ENCODE results near the gene FAM219A. TPM values are rescaled to one million over a fixed set of nuclear protein-coding genes. Genes with fewer than 3 reads are reported as not detected.

The FAM219A gene
- total RNA-seq, 1 experiment from 2014 or later = 14.7 TPM

DNA sequence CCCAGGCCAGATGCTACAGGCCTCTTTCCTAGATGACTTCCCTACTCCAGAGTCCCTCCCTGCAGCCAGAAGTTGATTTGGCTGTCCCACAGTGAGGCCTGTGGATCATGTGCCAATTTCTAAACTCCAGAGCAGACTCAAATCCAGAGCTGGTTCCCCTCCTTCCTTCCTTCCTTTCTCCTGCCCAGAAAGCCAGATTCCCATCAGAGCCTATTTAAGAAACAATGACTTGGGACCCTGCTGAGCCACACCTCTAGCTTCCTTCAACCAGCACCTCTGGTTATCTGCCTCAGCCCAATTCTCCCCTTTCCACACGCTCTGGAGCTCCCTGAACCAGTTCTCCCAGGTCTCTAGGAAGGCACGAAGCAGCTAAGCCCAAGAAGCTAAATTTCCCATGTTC, 7.2 kb downstream of the FAM219A start:
- Mint-ChIP-seq H3K27ac (ENCODE audit: unreplicated experiment) (no peak overlapping the region), H3K27me3 (ENCODE audit: insufficient read depth, unreplicated experiment) (no peaks in the 10 kb centered on the region), H3K36me3 (ENCODE audit: insufficient read depth, unreplicated experiment) (no peaks in the 10 kb centered on the region), H3K4me3 (ENCODE audit: unreplicated experiment) (no peak overlapping the region), H3K9me3 (ENCODE audit: unreplicated experiment) (no peaks in the 10 kb centered on the region), H3K4me1 (ENCODE audit: low read depth, unreplicated experiment) (peaks cover 7% of the 10 kb centered on the region)
- intact Hi-C loops (cut with micrococcal nuclease; ENCODE audit: unreplicated experiment) = no loop called here
- H3K4me1 ChIP-seq = no peaks in the 10 kb centered on the region
- no peaks in the 10 kb centered on the region for H3K27me3 ChIP-seq (replicated peaks; ENCODE audit: control insufficient read depth, insufficient read depth, low read length)
- no peaks in the 10 kb centered on the region for H3K9me3 ChIP-seq
- no peak for DNase-seq
- H3K4me3 ChIP-seq (ENCODE audit: low read depth, low read length) = no peak overlapping the region
- H3K36me3 ChIP-seq (ENCODE audit: control insufficient read depth, insufficient read depth, low read length) = no peaks in the 10 kb centered on the region
- POLR2A ChIA-PET = no interaction called here
- TF ChIP-seq, protein P1, sequence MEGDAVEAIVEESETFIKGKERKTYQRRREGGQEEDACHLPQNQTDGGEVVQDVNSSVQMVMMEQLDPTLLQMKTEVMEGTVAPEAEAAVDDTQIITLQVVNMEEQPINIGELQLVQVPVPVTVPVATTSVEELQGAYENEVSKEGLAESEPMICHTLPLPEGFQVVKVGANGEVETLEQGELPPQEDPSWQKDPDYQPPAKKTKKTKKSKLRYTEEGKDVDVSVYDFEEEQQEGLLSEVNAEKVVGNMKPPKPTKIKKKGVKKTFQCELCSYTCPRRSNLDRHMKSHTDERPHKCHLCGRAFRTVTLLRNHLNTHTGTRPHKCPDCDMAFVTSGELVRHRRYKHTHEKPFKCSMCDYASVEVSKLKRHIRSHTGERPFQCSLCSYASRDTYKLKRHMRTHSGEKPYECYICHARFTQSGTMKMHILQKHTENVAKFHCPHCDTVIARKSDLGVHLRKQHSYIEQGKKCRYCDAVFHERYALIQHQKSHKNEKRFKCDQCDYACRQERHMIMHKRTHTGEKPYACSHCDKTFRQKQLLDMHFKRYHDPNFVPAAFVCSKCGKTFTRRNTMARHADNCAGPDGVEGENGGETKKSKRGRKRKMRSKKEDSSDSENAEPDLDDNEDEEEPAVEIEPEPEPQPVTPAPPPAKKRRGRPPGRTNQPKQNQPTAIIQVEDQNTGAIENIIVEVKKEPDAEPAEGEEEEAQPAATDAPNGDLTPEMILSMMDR (IDR thresholded peaks at IDR 0.05; ENCODE audit: insufficient read depth in 1 of 2, low read depth in 1 of 2, low read length in 1 of 2, severe bottlenecking in 1 of 2, unreplicated experiment in 1 of 2) = no peak
- BruUV-seq (replicated peaks) = no TSS peak
- CTCF ChIA-PET = interaction anchor here (0.6 kb wide), 1 partner anchor 184 kb away, joined by 3 read pairs; no protein-coding TSS in a partner anchor

DNA sequence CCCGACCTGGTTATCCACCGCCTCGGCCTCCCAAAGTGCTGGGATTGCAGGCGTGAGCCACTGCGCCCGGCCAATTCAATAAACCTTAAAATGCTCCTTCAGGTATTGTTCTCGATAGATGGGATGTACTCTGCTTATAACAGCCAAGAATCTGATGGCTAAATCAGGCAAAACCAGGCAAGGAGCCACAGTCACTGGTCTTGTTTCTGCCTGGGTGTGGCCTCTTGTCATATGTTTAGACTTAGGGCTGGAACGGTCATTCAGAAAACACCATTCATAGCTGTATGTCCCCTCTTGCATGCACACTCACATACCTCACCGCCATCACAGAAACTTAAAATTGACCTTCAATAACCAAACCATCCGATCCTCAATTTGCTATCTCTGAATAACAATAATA, 7.7 kb downstream of the FAM219A start:
- no peaks in the 10 kb centered on the region for H3K9me3 Mint-ChIP-seq (ENCODE audit: unreplicated experiment)
- Histone ChIP-seq H3K27me3 (replicated peaks; ENCODE audit: control insufficient read depth, insufficient read depth, low read length) (no peaks in the 10 kb centered on the region), H3K4me3 (ENCODE audit: low read depth, low read length) (no peak overlapping the region), H3K9me3 (no peaks in the 10 kb centered on the region), H3K36me3 (ENCODE audit: control insufficient read depth, insufficient read depth, low read length) (no peaks in the 10 kb centered on the region), H3K4me1 (no peaks in the 10 kb centered on the region)
- no peaks in the 10 kb centered on the region for H3K36me3 Mint-ChIP-seq (ENCODE audit: insufficient read depth, unreplicated experiment)
- intact Hi-C loops (cut with micrococcal nuclease; ENCODE audit: unreplicated experiment) = no loop called here
- ChIA-PET POLR2A (no interaction called here), CTCF (no interaction called here)
- DNase-seq = no peak
- no peak overlapping the region for H3K27ac Mint-ChIP-seq (ENCODE audit: unreplicated experiment)
- H3K4me3 Mint-ChIP-seq (ENCODE audit: unreplicated experiment) = no peak overlapping the region
- peaks cover 7% of the 10 kb centered on the region for H3K4me1 Mint-ChIP-seq (ENCODE audit: low read depth, unreplicated experiment)
- TF ChIP-seq, protein P1 (IDR thresholded peaks at IDR 0.05; ENCODE audit: insufficient read depth in 1 of 2, low read depth in 1 of 2, low read length in 1 of 2, severe bottlenecking in 1 of 2, unreplicated experiment in 1 of 2) = no peak
- no peaks in the 10 kb centered on the region for H3K27me3 Mint-ChIP-seq (ENCODE audit: insufficient read depth, unreplicated experiment)
- BruUV-seq (replicated peaks) = no TSS peak

DNA sequence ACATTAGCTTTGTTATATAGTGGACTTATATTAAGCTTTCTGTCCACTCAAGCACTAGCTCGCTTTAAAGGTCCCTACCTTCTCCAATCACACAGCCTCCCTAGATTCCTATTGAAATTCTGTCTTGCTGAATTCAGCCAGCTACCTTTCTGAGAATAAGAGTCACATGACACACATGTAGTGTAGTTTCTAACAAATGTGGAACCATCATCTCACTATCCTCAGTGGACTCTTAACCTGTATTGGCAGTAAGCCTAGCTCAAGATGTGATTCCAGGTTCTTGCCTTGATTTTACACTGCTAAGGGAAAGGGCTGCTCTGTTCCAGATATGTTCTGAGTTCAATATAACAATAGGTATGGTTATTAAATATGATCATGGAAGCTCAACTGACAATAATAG, 11.4 kb downstream of the FAM219A start:
- no peak for DNase-seq
- H3K9me3 Mint-ChIP-seq (ENCODE audit: unreplicated experiment) = no peaks in the 10 kb centered on the region
- Histone ChIP-seq H3K36me3 (ENCODE audit: control insufficient read depth, insufficient read depth, low read length) (no peaks in the 10 kb centered on the region), H3K4me1 (peaks cover 7% of the 10 kb centered on the region; the same call in 1 of the 2 replicates), H3K9me3 (no peaks in the 10 kb centered on the region), H3K27me3 (replicated peaks; ENCODE audit: control insufficient read depth, insufficient read depth, low read length) (no peaks in the 10 kb centered on the region), H3K4me3 (ENCODE audit: low read depth, low read length) (no peak overlapping the region)
- no TSS peak for BruUV-seq (replicated peaks)
- intact Hi-C loops (cut with micrococcal nuclease; ENCODE audit: unreplicated experiment) = no loop called here
- TF ChIP-seq, protein P1 (IDR thresholded peaks at IDR 0.05; ENCODE audit: insufficient read depth in 1 of 2, low read depth in 1 of 2, low read length in 1 of 2, severe bottlenecking in 1 of 2, unreplicated experiment in 1 of 2) = no peak
- H3K36me3 Mint-ChIP-seq (ENCODE audit: insufficient read depth, unreplicated experiment) = no peaks in the 10 kb centered on the region
- H3K27ac Mint-ChIP-seq (ENCODE audit: unreplicated experiment) = no peak overlapping the region
- peaks cover 7% of the 10 kb centered on the region for H3K4me1 Mint-ChIP-seq (ENCODE audit: low read depth, unreplicated experiment)
- ChIA-PET CTCF (interaction anchor here (0.9 to 1.3 kb wide), 2 partner anchors 43 to 68 kb away, joined by 3 to 4 read pairs; no protein-coding TSS in a partner anchor), POLR2A (no interaction called here)
- no peak overlapping the region for H3K4me3 Mint-ChIP-seq (ENCODE audit: unreplicated experiment)
- H3K27me3 Mint-ChIP-seq (ENCODE audit: insufficient read depth, unreplicated experiment) = no peaks in the 10 kb centered on the region

All from Caco-2 (cell line).